ENCODE measurements around the gene HIGD1A.
A peak's percentile ranks its signal among the peaks of the same experiment; 100 is the strongest.

The HIGD1A gene

GRCh38 chr3:42804106-42804830 is at the start of gene HIGD1A:
Gene HIGD1A, minus strand, starts transcription at chr3:42804490. Its CDS starts 10,237 bp downstream, at chr3:42794253.
- peak; percentile 99 for DNase-seq (ENCODE audit: low read depth, low spot score)

- DNase-seq (ENCODE audit: low read depth, low spot score) = no peak
Observed at GRCh38 chr3:42853739-42854302, 49.5 kb upstream of the HIGD1A start.

GRCh38 chr3:42853056-42853455 is 48.8 kb upstream of the HIGD1A start:
- no peak for DNase-seq (ENCODE audit: low read depth, low spot score)

GRCh38 chr3:42852441-42852840 is 48.2 kb upstream of the HIGD1A start:
- DNase-seq (ENCODE audit: low read depth, low spot score) = no peak

- DNase-seq (ENCODE audit: low read depth, low spot score) = peak; percentile 31
Observed at GRCh38 chr3:42851228-42851834, 47.0 kb upstream of the HIGD1A start.

GRCh38 chr3:42850263-42850662 is 46.0 kb upstream of the HIGD1A start:
- DNase-seq (ENCODE audit: low read depth, low spot score) = no peak

- DNase-seq (ENCODE audit: low read depth, low spot score) = no peak
Observed at GRCh38 chr3:42849017-42849416, 44.7 kb upstream of the HIGD1A start.

- no peak for DNase-seq (ENCODE audit: low read depth, low spot score)
Observed at GRCh38 chr3:42847731-42848130, 43.4 kb upstream of the HIGD1A start.

- no peak for DNase-seq (ENCODE audit: low read depth, low spot score)
Observed at GRCh38 chr3:42846685-42847522, 42.6 kb upstream of the HIGD1A start.

GRCh38 chr3:42844815-42845214 is 40.5 kb upstream of the HIGD1A start:
- no peak for DNase-seq (ENCODE audit: low read depth, low spot score)

GRCh38 chr3:42844412-42844713 is 40.1 kb upstream of the HIGD1A start:
- peak; percentile 42 for DNase-seq (ENCODE audit: low read depth, low spot score)

- no peak for DNase-seq (ENCODE audit: low read depth, low spot score)
Observed at GRCh38 chr3:42843713-42844411, 39.6 kb upstream of the HIGD1A start.

GRCh38 chr3:42841332-42841731 is 37.0 kb upstream of the HIGD1A start:
- DNase-seq (ENCODE audit: low read depth, low spot score) = peak; percentile 41

- peak; percentile 79 for DNase-seq (ENCODE audit: low read depth, low spot score)
Observed at GRCh38 chr3:42839616-42840015, 35.3 kb upstream of the HIGD1A start.

GRCh38 chr3:42838571-42838970 is 34.3 kb upstream of the HIGD1A start:
- no peak for DNase-seq (ENCODE audit: low read depth, low spot score)

GRCh38 chr3:42836150-42837123 is 32.1 kb upstream of the HIGD1A start:
- DNase-seq (ENCODE audit: low read depth, low spot score) = no peak

GRCh38 chr3:42831321-42831713 is 27.0 kb upstream of the HIGD1A start:
- DNase-seq (ENCODE audit: low read depth, low spot score) = peak; percentile 65

GRCh38 chr3:42830437-42831320 is 26.4 kb upstream of the HIGD1A start:
- peak; percentile 46 for DNase-seq (ENCODE audit: low read depth, low spot score)

GRCh38 chr3:42829628-42830436 is 25.5 kb upstream of the HIGD1A start:
- no peak for DNase-seq (ENCODE audit: low read depth, low spot score)
